HG03280 (cell line): ENCODE data around the gene DDR1.
"Not testable (repeated sequence)": the region's sequence is repeated elsewhere in the genome, so short reads cannot be mapped to it uniquely, and the experiment has no call there.

Experiments used
- ATAC-seq: cut with Tn5 transposase; IDR thresholded peaks from one replicate; pipeline ENCODE4 v1.9.1; 2021; ENCODE audit warnings: mild to moderate bottlenecking, moderate library complexity; ENCODE audit not compliant: unreplicated experiment

DDR1 gene

GRCh38 chr6:30914076-30914853 is 29.9 kb downstream of the DDR1 start, which contains the start of gene VARS2:
Gene VARS2, plus strand, starts transcription at chr6:30914238. Its CDS starts 599 bp downstream, at chr6:30914837.
- peak; percentile 86 for ATAC-seq

GRCh38 chr6:30914854-30915590 is 30.7 kb downstream of the DDR1 start:
- ATAC-seq: no peak

- ATAC-seq: no peak
Observed at GRCh38 chr6:30915591-30915946, 31.2 kb downstream of the DDR1 start.

- no peak for ATAC-seq
Observed at GRCh38 chr6:30917041-30917440, 32.7 kb downstream of the DDR1 start.

GRCh38 chr6:30917487-30917886 is 33.2 kb downstream of the DDR1 start:
- ATAC-seq: no peak

GRCh38 chr6:30918670-30919069 is 34.4 kb downstream of the DDR1 start:
- ATAC-seq: no peak

- ATAC-seq: no peak
Observed at GRCh38 chr6:30922447-30922852, 38.1 kb downstream of the DDR1 start.

DNA sequence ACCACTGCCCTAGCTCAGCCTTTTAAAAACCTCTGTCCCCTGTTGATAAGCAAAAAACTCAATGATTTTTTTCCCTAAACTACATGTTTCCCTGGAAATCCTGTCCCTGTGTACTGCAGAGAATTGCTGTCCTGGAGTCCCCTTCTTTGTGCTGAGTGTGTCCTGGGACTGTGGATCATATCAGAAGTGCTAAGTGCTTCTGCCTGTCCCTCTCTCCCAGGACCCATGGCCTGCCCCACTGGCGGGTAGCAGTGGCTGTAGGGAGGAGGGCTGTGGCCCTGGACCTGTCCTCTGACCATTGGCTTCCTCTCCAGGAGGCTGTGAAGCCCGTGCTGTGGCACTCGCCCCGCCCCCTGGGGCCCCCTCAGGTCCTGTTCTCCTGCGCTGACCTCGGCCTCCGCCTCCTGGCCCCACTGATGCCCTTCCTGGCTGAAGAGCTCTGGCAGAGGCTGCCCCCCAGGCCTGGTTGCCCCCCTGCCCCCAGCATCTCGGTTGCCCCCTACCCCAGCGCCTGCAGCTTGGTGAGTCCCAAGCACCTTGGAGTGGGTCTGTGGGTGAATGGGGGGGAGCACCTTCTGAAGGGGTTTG is 39.8 kb downstream of the DDR1 start:
- not testable (repeated sequence) for ATAC-seq

DNA sequence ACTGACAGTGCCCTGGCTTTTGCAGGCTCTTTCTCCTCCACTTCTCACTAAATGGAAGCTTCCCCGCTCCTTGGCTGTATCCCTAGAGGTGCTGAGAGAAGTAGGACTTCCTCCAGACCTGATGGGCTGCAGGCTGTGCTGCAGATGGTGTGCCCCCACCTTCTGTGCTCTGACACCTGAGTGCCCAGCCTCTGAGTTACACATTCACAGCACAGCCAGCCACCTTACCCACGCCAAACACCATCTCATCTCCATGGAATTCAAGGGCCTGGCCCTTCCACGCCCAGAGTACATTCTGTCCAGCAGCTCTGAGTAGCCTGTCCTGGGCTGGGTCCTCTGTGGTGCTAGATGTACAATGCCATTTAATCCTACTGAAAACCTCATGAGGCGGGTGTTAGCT is 42.3 kb downstream of the DDR1 start:
- no peak for ATAC-seq

DNA sequence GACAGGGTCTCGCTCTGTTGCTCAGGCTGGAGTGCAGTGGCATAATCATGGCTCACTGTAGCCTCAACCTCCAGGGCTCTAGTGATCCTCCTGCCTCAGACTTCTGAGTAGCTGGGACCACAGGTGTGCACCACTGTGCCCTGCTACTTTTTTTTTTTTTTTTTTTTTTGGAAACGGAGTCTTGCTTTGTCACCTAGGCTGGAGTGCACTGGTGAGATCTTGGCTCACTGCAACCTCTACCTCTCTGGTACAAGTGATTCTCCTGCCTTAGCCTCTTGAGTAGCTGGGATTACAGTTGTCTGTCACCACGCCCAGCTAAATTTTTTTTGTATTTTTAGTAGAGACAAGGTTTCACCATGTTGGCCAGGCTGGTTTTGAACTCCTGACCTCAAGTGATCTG is 42.8 kb downstream of the DDR1 start:
- ATAC-seq: not testable (repeated sequence)

DNA sequence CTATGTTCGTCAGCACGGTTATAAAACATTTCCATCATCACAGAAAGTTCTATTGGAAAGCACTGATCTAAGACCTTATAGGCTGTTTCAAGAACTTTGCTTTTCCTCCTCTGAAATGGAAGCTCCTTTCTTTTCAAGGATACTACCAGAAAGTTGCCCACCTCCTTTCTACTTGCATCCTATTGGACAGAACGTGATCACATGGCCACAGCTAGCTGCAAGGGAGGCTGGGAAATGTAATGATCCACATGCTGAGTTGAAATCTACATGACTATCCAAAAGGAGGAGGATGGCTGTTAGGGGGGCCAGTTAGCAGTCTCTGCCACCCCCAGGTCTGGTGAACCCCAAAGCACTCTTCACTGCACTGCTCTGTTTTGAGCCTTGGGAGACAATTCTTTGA is 44.4 kb downstream of the DDR1 start:
- ATAC-seq: no peak

DNA sequence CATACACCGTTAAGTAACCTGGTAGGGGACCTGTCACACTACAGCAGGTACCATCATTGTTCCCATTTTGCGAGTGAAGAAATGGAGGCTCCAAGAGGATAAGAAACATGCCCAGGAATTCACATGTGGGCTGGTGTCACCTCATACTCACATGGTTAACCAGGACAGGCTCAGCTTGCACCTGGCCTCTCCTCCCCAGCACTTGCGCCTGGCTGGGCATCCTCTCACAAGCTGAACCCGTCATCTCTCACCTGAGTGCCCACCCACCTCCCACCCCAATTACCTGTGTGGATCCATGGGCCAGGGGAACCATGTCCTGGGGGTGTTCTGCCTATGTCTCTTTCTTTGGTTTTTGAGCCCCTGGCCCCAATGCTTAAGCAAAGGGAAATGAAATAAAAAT is 46.2 kb downstream of the DDR1 start:
- no peak for ATAC-seq

- ATAC-seq: no peak
Observed at GRCh38 chr6:30931272-30931671, 47.0 kb downstream of the DDR1 start.

- no peak for ATAC-seq
Observed at GRCh38 chr6:30931969-30932645, 47.8 kb downstream of the DDR1 start, which contains the start of gene SFTA2. Gene SFTA2, minus strand, starts transcription at chr6:30932170. Its CDS starts 74 bp downstream, at chr6:30932096.

- ATAC-seq: no peak
Observed at GRCh38 chr6:30932665-30933365, 48.5 kb downstream of the DDR1 start.

DNA sequence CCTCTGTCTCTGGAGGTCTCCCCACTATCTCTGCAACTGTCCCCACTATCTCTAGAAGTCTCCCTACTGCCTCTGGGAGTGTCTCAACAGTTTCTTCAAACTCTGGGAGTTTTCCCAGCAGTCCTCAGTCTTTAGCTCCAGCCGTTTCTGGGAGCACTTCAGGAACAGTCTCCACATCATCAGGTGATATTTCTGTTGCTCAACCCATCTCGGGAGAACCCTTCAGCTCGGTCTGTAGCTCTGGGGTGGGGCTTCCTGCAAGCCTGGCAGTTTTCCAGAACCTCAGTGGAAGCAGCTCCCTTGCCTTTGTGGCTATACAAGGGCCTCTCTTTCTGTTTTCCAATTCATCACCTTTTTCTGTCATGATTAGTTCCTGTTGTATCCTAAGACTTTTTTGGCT is 50.7 kb downstream of the DDR1 start:
- ATAC-seq: no peak

DNA sequence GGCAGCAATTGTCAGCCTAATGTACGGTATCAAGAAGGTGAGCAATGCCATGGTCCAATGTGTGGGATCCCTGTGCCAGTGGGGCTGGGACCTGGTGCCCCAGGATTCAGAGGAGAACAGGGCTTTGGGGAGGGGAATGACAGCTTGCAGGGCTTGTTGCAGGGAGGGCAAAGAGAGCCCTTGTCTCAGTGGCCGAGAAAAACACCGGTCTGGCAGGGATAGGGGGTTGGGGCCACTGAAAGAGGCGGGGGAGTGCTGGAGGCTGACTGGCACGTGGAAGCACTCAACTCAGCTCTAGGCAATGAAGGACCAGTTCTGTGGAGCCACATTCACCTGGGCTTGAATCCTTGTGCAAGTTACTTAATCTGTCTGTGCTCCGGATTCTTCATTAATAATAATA is 52.9 kb downstream of the DDR1 start:
- ATAC-seq: no peak

- ATAC-seq: no peak
Observed at GRCh38 chr6:30938730-30939129, 54.4 kb downstream of the DDR1 start.

GRCh38 chr6:30939473-30939872 is 55.2 kb downstream of the DDR1 start:
- no peak for ATAC-seq

DNA sequence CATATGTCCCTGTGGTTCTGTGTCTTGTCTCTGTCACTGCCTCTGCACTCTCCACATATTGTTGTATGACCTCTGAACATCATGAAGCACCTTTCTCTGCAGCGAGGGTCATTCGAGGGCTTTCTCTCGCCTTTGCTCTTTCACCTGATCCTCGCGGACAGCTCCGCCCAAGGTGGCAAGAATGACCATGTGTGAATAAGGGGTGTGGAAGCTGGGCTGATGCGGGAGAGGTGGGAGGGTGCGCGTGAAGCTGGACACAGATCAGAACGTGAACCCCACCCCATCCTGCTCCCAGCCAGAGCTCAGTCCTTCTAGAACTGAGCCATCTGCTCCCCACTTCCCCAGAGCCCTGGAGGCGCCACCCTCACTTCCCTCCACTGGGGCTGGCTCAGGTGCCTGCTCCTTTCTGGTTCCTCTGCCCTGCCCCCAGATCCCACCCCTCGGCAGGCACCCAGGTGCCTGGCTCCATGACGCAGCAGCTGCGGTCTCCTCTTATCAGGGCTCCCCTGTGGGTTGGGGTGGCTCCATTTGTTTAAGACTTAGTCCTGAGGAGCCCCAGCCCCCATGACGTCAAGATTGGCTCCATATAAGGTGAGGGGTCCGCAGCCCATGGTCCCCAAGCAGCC is 56.2 kb downstream of the DDR1 start, which contains the start of gene MUCL3:
MUCL3 (plus strand) TSS at position 613 of the 626 bp plus-strand sequence. CDS start 27 bp downstream, outside the sequence.
- no peak for ATAC-seq
